Measurements from ENCODE around the gene PGAP6. TPM values are rescaled to one million over a fixed set of nuclear protein-coding genes. Genes with fewer than 3 reads are reported as not detected.

The PGAP6 gene
- total and polyA plus RNA-seq, 9 of the 15 experiments (the other 6 are each of a cell fraction or from before 2014, with no cell fraction given), result 0.45 to 50.2 (median 39.3) TPM

DNA sequence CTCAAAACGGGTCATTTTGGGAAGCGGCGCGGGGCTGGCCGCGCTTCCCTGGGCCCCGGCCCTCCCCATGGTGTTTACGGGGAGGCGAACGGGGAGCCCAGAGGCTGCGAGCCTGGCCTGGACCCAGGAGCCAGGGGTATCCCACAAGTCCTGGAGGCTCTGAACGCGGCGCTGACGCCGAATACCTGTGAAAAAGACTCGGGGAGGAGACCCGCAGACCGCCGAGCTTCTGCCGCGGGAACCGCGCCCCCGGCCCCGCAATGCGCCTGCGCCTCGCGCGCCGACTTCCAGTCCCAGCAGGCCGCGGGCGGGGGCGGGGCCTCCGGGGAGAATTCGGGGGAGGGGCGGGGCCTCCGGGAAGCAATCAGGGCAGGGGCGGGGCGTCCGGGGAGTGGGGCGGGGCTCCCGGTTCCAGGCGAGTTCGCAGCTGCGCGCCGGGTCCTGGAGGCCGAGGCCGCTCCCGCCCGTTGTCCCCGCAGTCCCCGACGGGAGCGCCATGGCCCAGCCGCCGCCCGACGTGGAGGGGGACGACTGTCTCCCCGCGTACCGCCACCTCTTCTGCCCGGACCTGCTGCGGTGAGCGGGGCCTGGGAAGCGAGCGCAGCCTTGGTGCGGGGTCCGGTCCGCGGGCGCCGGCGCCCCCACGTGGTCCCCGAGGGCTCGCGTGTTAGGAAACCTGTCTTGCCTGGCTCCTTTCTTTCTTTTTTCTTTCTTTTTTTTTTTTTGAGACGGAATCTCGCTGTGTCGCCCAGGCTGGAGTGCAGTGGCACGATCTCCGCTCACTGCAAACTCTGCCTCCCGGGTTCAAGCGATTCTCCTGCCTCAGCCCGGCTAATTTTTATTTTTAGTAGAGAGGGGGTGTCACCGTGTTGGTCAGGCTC lies 19.9 kb upstream of the PGAP6 start, which contains the start of gene DECR2 (continued):
- TF ChIP-seq PRPF4 (IDR thresholded peaks at IDR 0.05; ENCODE audit: insufficient read depth, low read depth, low read length, poor library complexity, severe bottlenecking) (no peak), HNRNPLL (IDR thresholded peaks at IDR 0.05; ENCODE audit: low read depth, low read length, poor library complexity, severe bottlenecking) (peak; percentile 56), HDAC6 (IDR thresholded peaks at IDR 0.05; ENCODE audit: low read depth, low read length) (no peak), PCBP2 (IDR thresholded peaks at IDR 0.05; ENCODE audit: low read depth, low read length, poor library complexity, severe bottlenecking) (no peak), ZKSCAN1 (IDR thresholded peaks at IDR 0.05; ENCODE audit: low read depth, low read length) (no peak), POLR2AphosphoS2 (IDR thresholded peaks at IDR 0.05; ENCODE audit: low read length) (peak; percentile 46; the same call in 1 of the 2 replicates), EP300 (IDR thresholded peaks at IDR 0.05; ENCODE audit: low read length) (no peak), ZNF146 (CRISPR knock-in tag; IDR thresholded peaks at IDR 0.05; ENCODE audit: unreplicated experiment) (no peak), NFYB (IDR thresholded peaks at IDR 0.05; ENCODE audit: extremely low read depth, insufficient read length) (no peak), EWSR1 (IDR thresholded peaks at IDR 0.05; ENCODE audit: borderline replicate concordance, low read depth, partially characterized antibody) (no peak), FOXA1 (IDR thresholded peaks at IDR 0.05; ENCODE audit: borderline replicate concordance) (no peak)
- TF ChIP-seq, protein P1, sequence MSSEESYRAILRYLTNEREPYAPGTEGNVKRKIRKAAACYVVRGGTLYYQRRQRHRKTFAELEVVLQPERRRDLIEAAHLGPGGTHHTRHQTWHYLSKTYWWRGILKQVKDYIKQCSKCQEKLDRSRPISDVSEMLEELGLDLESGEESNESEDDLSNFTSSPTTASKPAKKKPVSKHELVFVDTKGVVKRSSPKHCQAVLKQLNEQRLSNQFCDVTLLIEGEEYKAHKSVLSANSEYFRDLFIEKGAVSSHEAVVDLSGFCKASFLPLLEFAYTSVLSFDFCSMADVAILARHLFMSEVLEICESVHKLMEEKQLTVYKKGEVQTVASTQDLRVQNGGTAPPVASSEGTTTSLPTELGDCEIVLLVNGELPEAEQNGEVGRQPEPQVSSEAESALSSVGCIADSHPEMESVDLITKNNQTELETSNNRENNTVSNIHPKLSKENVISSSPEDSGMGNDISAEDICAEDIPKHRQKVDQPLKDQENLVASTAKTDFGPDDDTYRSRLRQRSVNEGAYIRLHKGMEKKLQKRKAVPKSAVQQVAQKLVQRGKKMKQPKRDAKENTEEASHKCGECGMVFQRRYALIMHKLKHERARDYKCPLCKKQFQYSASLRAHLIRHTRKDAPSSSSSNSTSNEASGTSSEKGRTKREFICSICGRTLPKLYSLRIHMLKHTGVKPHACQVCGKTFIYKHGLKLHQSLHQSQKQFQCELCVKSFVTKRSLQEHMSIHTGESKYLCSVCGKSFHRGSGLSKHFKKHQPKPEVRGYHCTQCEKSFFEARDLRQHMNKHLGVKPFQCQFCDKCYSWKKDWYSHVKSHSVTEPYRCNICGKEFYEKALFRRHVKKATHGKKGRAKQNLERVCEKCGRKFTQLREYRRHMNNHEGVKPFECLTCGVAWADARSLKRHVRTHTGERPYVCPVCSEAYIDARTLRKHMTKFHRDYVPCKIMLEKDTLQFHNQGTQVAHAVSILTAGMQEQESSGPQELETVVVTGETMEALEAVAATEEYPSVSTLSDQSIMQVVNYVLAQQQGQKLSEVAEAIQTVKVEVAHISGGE (CRISPR knock-in tag; IDR thresholded peaks at IDR 0.05), result peak in 1 of 3 experiments; percentile 61; a peak in 1 of 6 replicates
- TF ChIP-seq, protein P2, sequence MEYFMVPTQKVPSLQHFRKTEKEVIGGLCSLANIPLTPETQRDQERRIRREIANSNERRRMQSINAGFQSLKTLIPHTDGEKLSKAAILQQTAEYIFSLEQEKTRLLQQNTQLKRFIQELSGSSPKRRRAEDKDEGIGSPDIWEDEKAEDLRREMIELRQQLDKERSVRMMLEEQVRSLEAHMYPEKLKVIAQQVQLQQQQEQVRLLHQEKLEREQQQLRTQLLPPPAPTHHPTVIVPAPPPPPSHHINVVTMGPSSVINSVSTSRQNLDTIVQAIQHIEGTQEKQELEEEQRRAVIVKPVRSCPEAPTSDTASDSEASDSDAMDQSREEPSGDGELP (CRISPR knock-in tag; IDR thresholded peaks at IDR 0.05; ENCODE audit: borderline replicate concordance), result peak; percentile 73; the same call in 1 of the 2 replicates
- TF ChIP-seq, protein P3, sequence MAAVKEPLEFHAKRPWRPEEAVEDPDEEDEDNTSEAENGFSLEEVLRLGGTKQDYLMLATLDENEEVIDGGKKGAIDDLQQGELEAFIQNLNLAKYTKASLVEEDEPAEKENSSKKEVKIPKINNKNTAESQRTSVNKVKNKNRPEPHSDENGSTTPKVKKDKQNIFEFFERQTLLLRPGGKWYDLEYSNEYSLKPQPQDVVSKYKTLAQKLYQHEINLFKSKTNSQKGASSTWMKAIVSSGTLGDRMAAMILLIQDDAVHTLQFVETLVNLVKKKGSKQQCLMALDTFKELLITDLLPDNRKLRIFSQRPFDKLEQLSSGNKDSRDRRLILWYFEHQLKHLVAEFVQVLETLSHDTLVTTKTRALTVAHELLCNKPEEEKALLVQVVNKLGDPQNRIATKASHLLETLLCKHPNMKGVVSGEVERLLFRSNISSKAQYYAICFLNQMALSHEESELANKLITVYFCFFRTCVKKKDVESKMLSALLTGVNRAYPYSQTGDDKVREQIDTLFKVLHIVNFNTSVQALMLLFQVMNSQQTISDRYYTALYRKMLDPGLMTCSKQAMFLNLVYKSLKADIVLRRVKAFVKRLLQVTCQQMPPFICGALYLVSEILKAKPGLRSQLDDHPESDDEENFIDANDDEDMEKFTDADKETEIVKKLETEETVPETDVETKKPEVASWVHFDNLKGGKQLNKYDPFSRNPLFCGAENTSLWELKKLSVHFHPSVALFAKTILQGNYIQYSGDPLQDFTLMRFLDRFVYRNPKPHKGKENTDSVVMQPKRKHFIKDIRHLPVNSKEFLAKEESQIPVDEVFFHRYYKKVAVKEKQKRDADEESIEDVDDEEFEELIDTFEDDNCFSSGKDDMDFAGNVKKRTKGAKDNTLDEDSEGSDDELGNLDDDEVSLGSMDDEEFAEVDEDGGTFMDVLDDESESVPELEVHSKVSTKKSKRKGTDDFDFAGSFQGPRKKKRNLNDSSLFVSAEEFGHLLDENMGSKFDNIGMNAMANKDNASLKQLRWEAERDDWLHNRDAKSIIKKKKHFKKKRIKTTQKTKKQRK (IDR thresholded peaks at IDR 0.05; ENCODE audit: borderline replicate concordance, low read depth, low read length), result no peak
- TF ChIP-seq, protein P4, sequence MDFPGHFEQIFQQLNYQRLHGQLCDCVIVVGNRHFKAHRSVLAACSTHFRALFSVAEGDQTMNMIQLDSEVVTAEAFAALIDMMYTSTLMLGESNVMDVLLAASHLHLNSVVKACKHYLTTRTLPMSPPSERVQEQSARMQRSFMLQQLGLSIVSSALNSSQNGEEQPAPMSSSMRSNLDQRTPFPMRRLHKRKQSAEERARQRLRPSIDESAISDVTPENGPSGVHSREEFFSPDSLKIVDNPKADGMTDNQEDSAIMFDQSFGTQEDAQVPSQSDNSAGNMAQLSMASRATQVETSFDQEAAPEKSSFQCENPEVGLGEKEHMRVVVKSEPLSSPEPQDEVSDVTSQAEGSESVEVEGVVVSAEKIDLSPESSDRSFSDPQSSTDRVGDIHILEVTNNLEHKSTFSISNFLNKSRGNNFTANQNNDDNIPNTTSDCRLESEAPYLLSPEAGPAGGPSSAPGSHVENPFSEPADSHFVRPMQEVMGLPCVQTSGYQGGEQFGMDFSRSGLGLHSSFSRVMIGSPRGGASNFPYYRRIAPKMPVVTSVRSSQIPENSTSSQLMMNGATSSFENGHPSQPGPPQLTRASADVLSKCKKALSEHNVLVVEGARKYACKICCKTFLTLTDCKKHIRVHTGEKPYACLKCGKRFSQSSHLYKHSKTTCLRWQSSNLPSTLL (IDR thresholded peaks at IDR 0.05), result peak; percentile 35; the same call in 1 of the 2 replicates

Data from K562 (cell line).